ENCODE data around the gene DDX11.

DDX11 gene

DNA sequence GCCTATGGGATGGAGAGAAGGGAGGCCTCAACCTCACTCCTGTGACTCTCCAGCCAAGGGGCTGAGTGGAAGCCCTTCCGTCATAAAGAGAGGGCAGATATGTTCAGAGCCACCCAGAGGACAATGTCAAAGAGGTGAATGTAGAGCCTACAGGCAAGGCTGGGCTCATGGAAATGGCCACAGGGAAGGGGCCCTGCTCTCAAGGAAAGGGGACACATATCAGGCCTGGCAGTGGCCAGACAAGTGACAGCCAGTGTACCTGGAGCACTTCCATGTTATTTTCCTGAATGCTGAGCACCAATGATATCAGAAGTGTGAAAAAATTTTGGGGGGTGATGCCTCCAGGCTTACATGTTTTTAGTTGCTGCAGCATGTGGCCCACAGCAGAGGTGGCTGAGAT, 36.6 kb upstream of the DDX11 start (continued):
- TF ChIP-seq, protein P1, sequence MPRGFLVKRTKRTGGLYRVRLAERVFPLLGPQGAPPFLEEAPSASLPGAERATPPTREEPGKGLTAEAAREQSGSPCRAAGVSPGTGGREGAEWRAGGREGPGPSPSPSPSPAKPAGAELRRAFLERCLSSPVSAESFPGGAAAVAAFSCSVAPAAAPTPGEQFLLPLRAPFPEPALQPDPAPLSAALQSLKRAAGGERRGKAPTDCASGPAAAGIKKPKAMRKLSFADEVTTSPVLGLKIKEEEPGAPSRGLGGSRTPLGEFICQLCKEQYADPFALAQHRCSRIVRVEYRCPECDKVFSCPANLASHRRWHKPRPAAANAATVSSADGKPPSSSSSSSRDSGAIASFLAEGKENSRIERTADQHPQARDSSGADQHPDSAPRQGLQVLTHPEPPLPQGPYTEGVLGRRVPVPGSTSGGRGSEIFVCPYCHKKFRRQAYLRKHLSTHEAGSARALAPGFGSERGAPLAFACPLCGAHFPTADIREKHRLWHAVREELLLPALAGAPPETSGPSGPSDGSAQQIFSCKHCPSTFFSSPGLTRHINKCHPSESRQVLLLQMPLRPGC (tag by site-specific recombination; IDR thresholded peaks at IDR 0.05), result no peak
- no peak for TF ChIP-seq ZSCAN16 (tag by site-specific recombination; IDR thresholded peaks at IDR 0.05)

DNA sequence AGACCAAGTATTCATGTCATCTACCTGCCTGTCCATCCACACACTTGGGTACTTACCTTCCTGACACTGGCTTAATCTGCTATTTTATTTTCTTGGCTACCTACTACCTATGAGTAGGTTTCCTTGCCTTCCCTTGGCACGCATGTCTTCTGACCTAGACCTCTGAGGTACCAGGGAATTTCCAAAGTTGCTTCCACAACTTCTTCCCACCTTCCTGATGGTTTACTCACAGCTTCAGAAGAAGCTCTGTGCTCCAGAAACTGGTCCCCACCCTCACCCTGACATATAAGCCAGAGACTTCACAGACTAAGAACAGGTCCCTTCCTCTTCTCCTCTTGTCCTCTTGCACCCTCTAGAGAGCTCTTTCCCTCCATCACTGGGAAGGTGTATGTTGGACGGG, 35.7 kb upstream of the DDX11 start:
- no peaks in the 10 kb centered on the region for H3K9me3 ChIP-seq (ENCODE audit: control insufficient read depth, insufficient read depth, low read depth, low read length)
- ChIA-PET POLR2A (no interaction called here), CTCF (interaction anchor here (0.7 to 1.0 kb wide), 2 partner anchors 16 to 52 kb away, joined by 4 read pairs; no protein-coding TSS in a partner anchor)
- no peak overlapping the region for H3K4me3 ChIP-seq (ENCODE audit: low read depth, low read length)
- TF ChIP-seq ZNF302 (tag by site-specific recombination; IDR thresholded peaks at IDR 0.05; ENCODE audit: low read depth) (no peak), REST (tag by site-specific recombination; IDR thresholded peaks at IDR 0.05) (no peak), YY1 (tag by site-specific recombination; IDR thresholded peaks at IDR 0.05) (no peak), ZBTB21 (tag by site-specific recombination; IDR thresholded peaks at IDR 0.05) (no peak), ZNF133 (tag by site-specific recombination; IDR thresholded peaks at IDR 0.05) (no peak), ZNF121 (tag by site-specific recombination; IDR thresholded peaks at IDR 0.05) (no peak), PATZ1 (tag by site-specific recombination; IDR thresholded peaks at IDR 0.05) (no peak), ZSCAN23 (tag by site-specific recombination; IDR thresholded peaks at IDR 0.05) (no peak), KLF9 (tag by site-specific recombination; IDR thresholded peaks at IDR 0.05; ENCODE audit: low read depth) (no peak), SP7 (tag by site-specific recombination; IDR thresholded peaks at IDR 0.05) (no peak), ZNF175 (tag by site-specific recombination; IDR thresholded peaks at IDR 0.05) (no peak), ZNF202 (tag by site-specific recombination; IDR thresholded peaks at IDR 0.05; ENCODE audit: borderline replicate concordance) (no peak), ZNF521 (tag by site-specific recombination; IDR thresholded peaks at IDR 0.05) (no peak), PBX3 (CRISPR knock-in tag; IDR thresholded peaks at IDR 0.05) (no peak)
- TF ChIP-seq, protein P2, sequence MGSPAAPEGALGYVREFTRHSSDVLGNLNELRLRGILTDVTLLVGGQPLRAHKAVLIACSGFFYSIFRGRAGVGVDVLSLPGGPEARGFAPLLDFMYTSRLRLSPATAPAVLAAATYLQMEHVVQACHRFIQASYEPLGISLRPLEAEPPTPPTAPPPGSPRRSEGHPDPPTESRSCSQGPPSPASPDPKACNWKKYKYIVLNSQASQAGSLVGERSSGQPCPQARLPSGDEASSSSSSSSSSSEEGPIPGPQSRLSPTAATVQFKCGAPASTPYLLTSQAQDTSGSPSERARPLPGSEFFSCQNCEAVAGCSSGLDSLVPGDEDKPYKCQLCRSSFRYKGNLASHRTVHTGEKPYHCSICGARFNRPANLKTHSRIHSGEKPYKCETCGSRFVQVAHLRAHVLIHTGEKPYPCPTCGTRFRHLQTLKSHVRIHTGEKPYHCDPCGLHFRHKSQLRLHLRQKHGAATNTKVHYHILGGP (tag by site-specific recombination; IDR thresholded peaks at IDR 0.05), result no peak
- H3K36me3 ChIP-seq (ENCODE audit: control insufficient read depth in 2 of 2, insufficient read depth in 1 of 2, low read length in 2 of 2), result no peaks in the 10 kb centered on the region
- peaks cover 7% of the 10 kb centered on the region for H3K4me1 ChIP-seq (ENCODE audit: control insufficient read depth, insufficient read depth, low read length)
- H3K27ac ChIP-seq (ENCODE audit: extremely low read depth, low read depth, low read length), result no peak overlapping the region

Data from HEK293 (cell line).